T47D (cell line): ENCODE measurements around the gene SSTR1.
"Not testable (repeated sequence)": the region's sequence is repeated elsewhere in the genome, so short reads cannot be mapped to it uniquely, and the experiment has no call there.

ENCODE experiments used
- DNase-seq, 2 experiments: peaks; one replicate each; pipeline versions ENCODE4 v3.0.0 to v3.0.0-alpha.2; 2011 to 2012; ENCODE audit warnings: low read depth in 1 of 2, low spot score in 1 of 2
- JUND ChIP-seq: IDR thresholded peaks from 2 replicates; pipeline ENCODE4 v1.6.1; 2012; ENCODE audit warnings: low read depth
- in situ Hi-C: cut with HindIII; loops from 2 replicates; pipeline ENCODE4 v1.10.0; 2016; ENCODE audit warnings: low sequenced_read_pairs, low pct_unique_long_range_greater_than_20kb

SSTR1 gene

GRCh38 chr14:38207736-38208617 is at the start of gene SSTR1:
Gene SSTR1, plus strand, starts transcription at chr14:38207904. Its CDS starts 1,486 bp downstream, at chr14:38209390.
- TF ChIP-seq JUND: no peak
- in situ Hi-C loops: no loop called here
- DNase-seq: peak in 1 of 2 experiments; percentile 16

- no peak for TF ChIP-seq JUND
- DNase-seq: no peak
Observed at GRCh38 chr14:38158468-38158867, 49.2 kb upstream of the SSTR1 start.

GRCh38 chr14:38168416-38168815 is 39.3 kb upstream of the SSTR1 start:
- no peak for TF ChIP-seq JUND
- in situ Hi-C loops: no loop called here
- DNase-seq: no peak

More at GRCh38 chr14:38158468-38158867, 49.2 kb upstream of the SSTR1 start:
- in situ Hi-C loops: no loop called here

- no peak for DNase-seq
- in situ Hi-C loops: no loop called here
- no peak for TF ChIP-seq JUND
Observed at GRCh38 chr14:38171197-38171596, 36.5 kb upstream of the SSTR1 start.

- in situ Hi-C loops: no loop called here
- no peak for DNase-seq
- TF ChIP-seq JUND: no peak
Observed at GRCh38 chr14:38174711-38175110, 33.0 kb upstream of the SSTR1 start.

- DNase-seq: no peak
- in situ Hi-C loops: no loop called here
- TF ChIP-seq JUND: no peak
Observed at GRCh38 chr14:38175658-38176057, 32.0 kb upstream of the SSTR1 start.

GRCh38 chr14:38176379-38176778 is 31.3 kb upstream of the SSTR1 start:
- in situ Hi-C loops: no loop called here
- TF ChIP-seq JUND: no peak
- DNase-seq: no peak

GRCh38 chr14:38184132-38184531 is 23.6 kb upstream of the SSTR1 start:
- DNase-seq: no peak
- TF ChIP-seq JUND: no peak
- in situ Hi-C loops: no loop called here

GRCh38 chr14:38185671-38186070 is 22.0 kb upstream of the SSTR1 start:
- in situ Hi-C loops: no loop called here
- no peak for TF ChIP-seq JUND
- DNase-seq: no peak

- no peak for TF ChIP-seq JUND
- in situ Hi-C loops: no loop called here
- no peak for DNase-seq
Observed at GRCh38 chr14:38186216-38186615, 21.5 kb upstream of the SSTR1 start.

GRCh38 chr14:38187528-38187927 is 20.2 kb upstream of the SSTR1 start:
- no peak for DNase-seq
- TF ChIP-seq JUND: no peak
- in situ Hi-C loops: no loop called here

- DNase-seq: no peak
- in situ Hi-C loops: no loop called here
- TF ChIP-seq JUND: no peak
Observed at GRCh38 chr14:38189930-38190726, 17.6 kb upstream of the SSTR1 start.

GRCh38 chr14:38190846-38191245 is 16.9 kb upstream of the SSTR1 start:
- DNase-seq, in situ Hi-C loops: not testable (repeated sequence)

GRCh38 chr14:38191491-38191890 is 16.2 kb upstream of the SSTR1 start:
- DNase-seq, in situ Hi-C loops: not testable (repeated sequence)
